ENCODE data around the gene B3GALT2. TPM values are rescaled to one million over a fixed set of nuclear protein-coding genes. Genes with fewer than 3 reads are reported as not detected.

Gene B3GALT2
- total and polyA plus RNA-seq, 4 donors, result 0.24 to 8.8 (median 0.71) TPM

GRCh38 chr1:193156822-193157142 lies 29.6 kb downstream of the B3GALT2 start:
- no peak for TF ChIP-seq CTCF (IDR thresholded peaks at IDR 0.05; ENCODE audit: control extremely low read depth, extremely low read depth)

GRCh38 chr1:193156117-193156821 lies 30.1 kb downstream of the B3GALT2 start:
- WGBS, 2 donors, result 82 to 96% methylated on average over 3 of the region's 3 CpGs
- Histone ChIP-seq H3K4me1 (ENCODE audit: control insufficient read depth in 5 of 5, insufficient read depth in 5 of 5, low read length in 5 of 5) (peaks cover 0 to 7% (median 0%) of the 10 kb centered on the region in 5 donors), H3K9me3 (ENCODE audit: control insufficient read depth in 4 of 4, insufficient read depth in 3 of 4, low read length in 3 of 4) (no peaks in the 10 kb centered on the region), H3K36me3 (ENCODE audit: control insufficient read depth in 4 of 4, insufficient read depth in 4 of 4, low read length in 4 of 4) (peaks cover 11 to 19% (median 16%) of the 10 kb centered on the region in 4 donors), H3K27me3 (ENCODE audit: control insufficient read depth in 3 of 3, insufficient read depth in 3 of 3, low read length in 2 of 3) (no peaks in the 10 kb centered on the region), H3K27ac (ENCODE audit: low read depth in 1 of 2, low read length in 1 of 2) (no peak overlapping the region), H3K4me3 (no peak overlapping the region), H3K9ac (ENCODE audit: insufficient read depth in 1 of 2, low read length in 2 of 2) (no peak overlapping the region)
- no peak for DNase-seq
- no peak for TF ChIP-seq CTCF (IDR thresholded peaks at IDR 0.05; ENCODE audit: control extremely low read depth, extremely low read depth)
- no peak for ATAC-seq (ENCODE audit: insufficient read depth, low FRiP score)

More at GRCh38 chr1:193156822-193157142, 29.6 kb downstream of the B3GALT2 start:
- Histone ChIP-seq H3K4me1 (ENCODE audit: control insufficient read depth in 5 of 5, insufficient read depth in 5 of 5, low read length in 5 of 5) (peaks cover 0 to 7% (median 0%) of the 10 kb centered on the region in 5 donors), H3K9ac (ENCODE audit: insufficient read depth in 1 of 2, low read length in 2 of 2) (no peak overlapping the region), H3K36me3 (ENCODE audit: control insufficient read depth in 4 of 4, insufficient read depth in 4 of 4, low read length in 4 of 4) (peaks cover 8 to 19% (median 13%) of the 10 kb centered on the region in 4 donors), H3K27ac (ENCODE audit: low read depth in 1 of 2, low read length in 1 of 2) (no peak overlapping the region), H3K4me3 (no peak overlapping the region), H3K27me3 (ENCODE audit: control insufficient read depth in 3 of 3, insufficient read depth in 3 of 3, low read length in 2 of 3) (no peaks in the 10 kb centered on the region), H3K9me3 (ENCODE audit: control insufficient read depth in 4 of 4, insufficient read depth in 3 of 4, low read length in 3 of 4) (no peaks in the 10 kb centered on the region)
- whole genome bisulfite sequencing, 2 donors, result 86 to 91% methylated on average over 3 of the region's 3 CpGs
- ATAC-seq (ENCODE audit: insufficient read depth, low FRiP score) (no peak), DNase-seq (no peak)

- Histone ChIP-seq H3K4me1 (ENCODE audit: control insufficient read depth in 5 of 5, insufficient read depth in 5 of 5, low read length in 5 of 5) (peaks cover 0 to 5% (median 0%) of the 10 kb centered on the region in 5 donors), H3K9me3 (ENCODE audit: control insufficient read depth in 4 of 4, insufficient read depth in 3 of 4, low read length in 3 of 4) (no peaks in the 10 kb centered on the region), H3K27ac (ENCODE audit: low read depth in 1 of 2, low read length in 1 of 2) (no peak overlapping the region), H3K27me3 (ENCODE audit: control insufficient read depth in 3 of 3, insufficient read depth in 3 of 3, low read length in 2 of 3) (no peaks in the 10 kb centered on the region), H3K9ac (ENCODE audit: insufficient read depth in 1 of 2, low read length in 2 of 2) (no peak overlapping the region), H3K4me3 (no peak overlapping the region), H3K36me3 (ENCODE audit: control insufficient read depth in 4 of 4, insufficient read depth in 4 of 4, low read length in 4 of 4) (peaks cover 9 to 34% (median 22%) of the 10 kb centered on the region in 4 donors)
- no peak for TF ChIP-seq CTCF (IDR thresholded peaks at IDR 0.05; ENCODE audit: control extremely low read depth, extremely low read depth)
- ATAC-seq (ENCODE audit: insufficient read depth, low FRiP score), result no peak
- no peak for DNase-seq
- WGBS, 2 donors, result 96 to 98% methylated on average over 1 of the region's 1 CpG
These were observed 41.4 kb downstream of the B3GALT2 start for GRCh38 chr1:193144999-193145398.

Data from lung (tissue), 12 donors.